NCI-H1092 treated with DMSO at 0.1 percent for 48 hours (cell line): Measurements from ENCODE around the gene HOXD4.

Experiments used
- DNase-seq: peaks from one replicate; lab custom pipeline; 2025; lab: John Stamatoyannopoulos, UW

Gene HOXD4

GRCh38 chr2:176151442-176152287 lies at the start of gene HOXD4:
Gene HOXD4, plus strand, starts transcription at chr2:176151550. Its CDS starts 84 bp downstream, at chr2:176151634.
- DNase-seq = no peak

DNA sequence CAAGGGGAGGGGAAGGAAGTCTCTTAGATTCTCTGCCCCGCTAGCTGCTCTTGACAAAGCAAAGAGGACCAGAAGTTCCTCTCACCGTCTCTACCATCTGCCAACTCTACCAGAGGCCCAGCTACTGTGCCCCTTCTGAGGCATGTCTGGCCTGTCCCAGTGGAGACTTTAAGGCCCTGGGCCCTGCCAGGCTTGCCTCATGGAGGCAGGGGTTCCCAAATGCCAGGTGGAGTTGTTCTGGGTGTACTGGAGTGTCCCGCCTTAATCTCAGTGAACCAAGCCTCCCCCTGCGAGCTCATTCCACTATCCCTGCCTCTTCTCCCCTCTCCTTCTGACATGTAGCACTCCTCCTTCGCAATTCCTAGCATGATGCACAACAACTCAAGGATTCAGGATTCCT lies 49.5 kb upstream of the HOXD4 start:
- DNase-seq = no peak

DNA sequence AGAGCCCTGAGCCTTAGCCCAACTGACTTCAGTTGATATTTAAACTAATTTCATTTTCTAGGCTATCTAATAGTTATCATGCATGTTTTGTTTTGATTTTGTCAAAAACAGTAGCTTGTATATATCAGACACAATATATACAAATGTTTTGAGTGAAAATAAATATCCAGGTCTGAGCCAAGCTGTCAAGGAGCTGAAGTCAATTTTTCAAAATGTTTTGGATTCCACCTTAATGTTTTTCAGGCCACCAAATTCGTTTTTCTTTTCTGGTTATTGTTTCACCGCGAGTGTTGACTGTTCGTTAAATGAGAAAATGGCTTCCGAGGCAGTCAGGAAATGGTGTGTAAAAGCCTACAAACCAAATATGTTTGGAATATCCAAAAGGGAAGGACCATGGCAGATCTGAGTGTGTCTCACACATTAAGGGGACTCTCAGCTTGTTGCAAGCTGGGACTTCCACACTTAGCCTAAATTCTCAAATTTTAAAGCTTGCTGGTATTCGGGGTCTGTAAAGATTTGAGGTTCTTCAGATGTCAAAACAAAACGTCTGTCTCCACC lies 49.0 kb upstream of the HOXD4 start:
- DNase-seq = no peak

GRCh38 chr2:176103194-176103593 lies 48.2 kb upstream of the HOXD4 start:
- no peak for DNase-seq

DNA sequence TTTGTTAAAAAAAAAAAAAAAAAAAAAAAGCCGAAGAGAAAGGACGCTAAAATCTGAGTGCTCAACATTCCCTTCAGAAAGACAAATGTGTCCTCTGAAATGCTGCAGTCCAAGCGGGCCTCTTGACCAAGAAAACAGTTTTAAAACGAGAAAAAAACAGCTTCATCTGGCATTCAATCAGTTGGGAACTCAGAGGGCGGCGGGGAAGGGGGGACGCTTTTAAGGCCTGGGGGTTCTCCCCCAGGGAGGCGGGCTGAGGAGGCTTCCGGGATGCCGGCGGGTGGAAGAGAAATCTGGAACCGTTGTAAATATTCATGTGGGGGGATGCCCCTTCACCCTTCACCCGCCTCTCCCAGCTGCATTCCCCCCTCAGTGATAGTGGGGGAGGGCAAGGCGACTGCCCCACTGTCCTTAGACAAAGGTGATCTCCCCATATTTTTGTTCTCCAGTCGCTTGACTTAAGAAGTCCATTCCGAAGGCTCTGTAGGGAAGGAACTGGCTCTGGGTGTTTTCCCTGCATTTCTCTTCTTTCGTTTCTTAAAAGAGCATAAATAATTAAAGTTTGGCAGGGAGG lies 47.5 kb upstream of the HOXD4 start:
- no peak for DNase-seq

DNA sequence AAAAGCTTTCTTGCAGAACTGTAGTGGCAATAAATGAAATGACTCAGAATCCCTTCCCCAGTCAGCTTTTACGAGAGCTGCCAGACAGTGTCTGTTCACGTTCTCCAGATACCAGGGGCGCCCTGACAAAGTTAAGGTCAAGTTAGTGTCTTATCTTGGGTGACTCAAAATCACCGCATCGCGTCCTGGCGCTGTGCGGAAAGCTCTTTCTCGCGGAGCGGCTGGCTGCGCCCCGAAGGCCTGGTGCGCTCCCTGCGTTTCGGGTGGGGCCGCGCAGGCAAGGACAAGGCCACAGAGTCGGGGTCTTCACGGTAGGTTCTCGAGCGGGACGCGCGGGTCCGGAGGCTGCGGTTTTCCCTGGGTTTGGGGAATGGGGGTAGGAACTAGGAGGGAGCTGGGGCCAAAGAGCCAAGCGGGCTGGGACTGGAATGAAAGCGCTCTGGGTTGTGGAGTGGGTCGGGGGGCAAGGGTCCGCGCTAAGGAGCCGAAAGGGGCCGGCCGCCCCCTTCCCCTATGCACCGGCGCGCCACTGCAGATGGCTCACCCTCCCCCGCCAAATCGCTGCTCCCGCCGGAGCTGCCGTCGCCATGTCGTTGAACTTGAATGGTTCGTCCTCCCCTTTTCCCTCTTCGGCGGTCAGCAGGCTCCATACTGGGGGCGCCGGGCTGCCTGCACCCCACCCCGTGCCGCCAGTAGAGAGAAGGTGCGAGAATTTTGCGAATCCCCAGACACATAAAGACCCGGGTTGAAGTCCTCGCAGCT lies 46.9 kb upstream of the HOXD4 start:
- DNase-seq = no peak

DNA sequence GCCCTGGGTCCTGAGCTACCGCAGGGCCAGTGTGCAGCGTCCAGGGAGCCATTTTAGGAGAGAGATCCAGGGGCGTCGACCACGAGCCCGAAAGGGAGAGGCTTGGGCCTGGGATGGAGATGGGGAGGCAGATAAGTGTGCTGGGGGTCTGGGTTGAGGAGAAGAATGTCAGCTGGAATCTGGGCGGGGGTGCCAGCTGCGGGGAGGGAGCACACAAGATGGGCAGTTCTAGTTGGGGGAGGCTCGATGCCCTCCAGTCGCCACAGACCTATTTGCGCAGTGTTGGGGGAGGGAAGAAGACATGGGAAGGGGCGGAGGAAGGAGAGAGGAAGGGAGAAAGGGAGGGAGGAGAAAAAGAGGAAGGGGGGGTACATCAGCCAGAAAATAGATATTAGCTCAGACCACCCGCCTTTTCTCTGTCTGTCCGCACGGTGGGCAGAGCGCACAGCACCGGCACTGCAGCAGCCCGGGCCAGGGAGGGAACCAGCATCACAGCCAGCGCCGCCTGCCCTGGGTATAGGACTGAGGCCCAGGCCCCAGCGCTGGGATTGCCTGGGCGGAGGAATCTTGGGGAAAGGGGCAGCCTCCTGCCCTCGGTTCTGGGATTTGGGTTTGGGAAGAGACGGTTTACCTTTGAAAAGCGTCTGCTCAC lies 46.1 kb upstream of the HOXD4 start:
- DNase-seq = no peak

DNA sequence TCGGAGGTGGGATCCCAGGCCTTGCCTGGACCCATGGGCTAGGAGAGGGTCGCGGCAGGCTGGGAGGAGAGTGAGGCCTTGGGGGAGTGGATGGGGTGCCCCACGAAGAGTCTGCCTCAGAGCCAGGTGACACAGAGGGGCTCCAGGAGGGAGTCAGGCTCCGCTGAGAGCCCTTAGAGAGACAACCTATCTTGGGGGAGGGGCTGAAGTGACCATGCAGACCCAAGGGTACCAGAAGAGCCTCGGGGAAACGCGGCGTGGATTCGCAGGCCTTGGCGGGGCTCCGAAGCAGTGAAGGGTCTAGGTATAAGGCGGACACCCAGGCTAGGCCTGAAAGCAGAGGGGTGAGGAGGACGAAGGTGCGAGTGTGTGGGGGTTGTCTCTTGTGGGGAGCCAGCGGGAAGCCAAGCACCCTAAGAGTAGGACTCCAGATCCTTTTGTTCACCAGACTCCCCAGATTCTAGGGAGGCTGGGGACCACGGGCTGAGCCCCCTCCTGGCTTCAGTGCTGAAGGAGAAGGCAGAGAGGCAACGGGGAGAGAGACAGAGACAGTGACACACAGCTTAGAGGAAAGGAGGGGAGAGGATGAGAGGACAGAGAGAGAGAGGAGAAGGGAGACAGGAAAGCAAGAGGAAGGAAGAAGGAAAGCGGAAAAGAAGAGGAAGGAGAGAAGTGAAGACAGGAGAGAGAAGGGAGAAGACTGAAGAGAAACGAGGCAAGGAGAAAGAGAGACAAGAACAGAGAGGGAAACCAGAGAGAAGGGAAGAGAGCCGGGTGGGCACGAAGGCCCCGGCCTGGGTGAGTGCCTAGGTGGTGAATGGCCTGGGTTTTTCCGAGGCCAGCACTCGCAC lies 45.4 kb upstream of the HOXD4 start:
- DNase-seq = no peak

GRCh38 chr2:176106581-176107539 lies 44.5 kb upstream of the HOXD4 start, which contains the start of gene HOXD11:
Gene HOXD11, plus strand, starts transcription at chr2:176107280. Its CDS starts 76 bp downstream, at chr2:176107356.
- DNase-seq = no peak

GRCh38 chr2:176107731-176108181 lies 43.6 kb upstream of the HOXD4 start:
- no peak for DNase-seq

- DNase-seq = no peak
Observed at GRCh38 chr2:176109192-176109901, 42.0 kb upstream of the HOXD4 start.

GRCh38 chr2:176109946-176110345 lies 41.4 kb upstream of the HOXD4 start:
- no peak for DNase-seq

DNA sequence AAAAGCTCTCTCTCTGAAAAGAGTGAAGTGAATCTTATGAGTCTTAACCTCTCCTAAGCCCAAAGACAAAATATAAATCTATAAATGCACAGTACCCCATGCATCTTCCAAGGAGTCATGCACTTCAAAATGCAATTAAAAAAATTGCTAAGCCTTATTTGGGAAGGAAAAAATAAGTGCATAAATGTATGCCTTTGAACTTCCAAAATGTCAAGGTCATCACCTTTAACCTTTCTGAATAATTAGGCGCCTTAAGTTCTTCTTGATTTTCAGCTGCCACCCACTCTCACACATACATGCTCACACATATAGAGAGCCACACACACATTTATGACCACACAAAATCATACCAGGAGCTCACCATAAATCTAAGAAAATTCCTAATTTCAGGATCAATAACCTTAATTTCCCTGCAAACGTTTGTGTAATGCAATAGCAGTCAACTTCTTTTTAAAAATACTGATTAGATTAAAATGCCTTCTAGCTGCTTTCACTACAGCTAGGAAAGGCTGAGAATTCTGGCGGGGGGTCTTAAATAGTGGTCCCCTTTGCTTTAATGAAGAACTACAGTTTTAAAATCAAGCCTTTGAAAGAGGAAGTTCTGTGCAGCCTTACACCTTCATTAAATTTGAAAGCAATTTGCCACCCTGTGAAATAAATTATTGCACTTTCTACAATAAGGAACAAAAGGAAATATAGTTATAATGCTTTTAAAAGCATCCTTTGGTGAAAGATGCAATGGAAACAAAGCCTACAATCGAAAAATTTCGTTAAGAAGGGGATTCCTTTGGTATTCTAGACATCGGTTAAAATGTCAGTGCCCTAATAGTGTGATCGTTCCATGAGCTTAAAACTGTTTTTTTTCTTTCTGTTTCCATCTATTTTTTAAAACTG lies 40.7 kb upstream of the HOXD4 start:
- DNase-seq = no peak

DNA sequence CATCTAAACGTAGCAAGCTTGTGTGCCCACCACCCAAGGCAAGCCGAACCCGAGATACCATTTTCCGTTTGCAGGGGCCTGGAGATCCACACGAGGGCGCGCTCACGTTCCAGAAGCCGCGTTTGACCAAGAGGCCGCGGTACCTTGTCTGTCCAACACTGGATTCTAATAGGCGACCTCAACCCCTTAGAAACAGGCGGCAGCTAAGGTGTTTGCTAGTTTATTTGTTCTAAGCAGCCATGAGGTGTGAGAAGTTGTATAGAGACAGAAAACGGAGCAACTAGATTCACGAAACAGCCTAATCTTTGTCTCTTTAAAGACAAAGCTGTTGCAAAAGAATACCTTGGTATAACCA lies 40.1 kb upstream of the HOXD4 start:
- DNase-seq = no peak

DNA sequence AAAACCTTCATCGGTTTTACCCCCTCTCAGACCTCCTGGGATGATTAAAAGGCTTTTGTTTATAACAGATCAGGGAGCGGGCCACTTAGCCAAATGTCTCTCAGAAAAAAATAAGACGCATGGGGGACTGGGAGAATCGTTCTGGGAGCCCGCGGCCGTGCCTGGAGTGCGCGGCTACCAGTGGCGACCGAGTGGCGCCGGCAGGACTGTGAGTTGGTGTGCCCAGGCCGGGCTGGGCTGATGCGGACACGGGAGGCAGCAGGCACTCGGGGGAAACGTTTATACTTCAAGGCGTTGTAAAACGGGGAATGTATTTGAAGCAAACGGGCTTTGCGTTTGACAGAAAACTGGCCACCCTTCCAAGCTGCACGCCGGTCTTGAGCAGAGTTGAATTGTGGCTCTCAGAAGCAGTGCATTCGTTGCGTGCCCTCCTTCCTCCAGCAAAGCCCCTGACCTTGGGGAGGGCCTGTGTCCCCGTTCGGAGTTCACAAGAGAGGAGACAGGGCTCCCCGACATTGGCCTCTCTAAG lies 39.4 kb upstream of the HOXD4 start:
- DNase-seq = no peak

DNA sequence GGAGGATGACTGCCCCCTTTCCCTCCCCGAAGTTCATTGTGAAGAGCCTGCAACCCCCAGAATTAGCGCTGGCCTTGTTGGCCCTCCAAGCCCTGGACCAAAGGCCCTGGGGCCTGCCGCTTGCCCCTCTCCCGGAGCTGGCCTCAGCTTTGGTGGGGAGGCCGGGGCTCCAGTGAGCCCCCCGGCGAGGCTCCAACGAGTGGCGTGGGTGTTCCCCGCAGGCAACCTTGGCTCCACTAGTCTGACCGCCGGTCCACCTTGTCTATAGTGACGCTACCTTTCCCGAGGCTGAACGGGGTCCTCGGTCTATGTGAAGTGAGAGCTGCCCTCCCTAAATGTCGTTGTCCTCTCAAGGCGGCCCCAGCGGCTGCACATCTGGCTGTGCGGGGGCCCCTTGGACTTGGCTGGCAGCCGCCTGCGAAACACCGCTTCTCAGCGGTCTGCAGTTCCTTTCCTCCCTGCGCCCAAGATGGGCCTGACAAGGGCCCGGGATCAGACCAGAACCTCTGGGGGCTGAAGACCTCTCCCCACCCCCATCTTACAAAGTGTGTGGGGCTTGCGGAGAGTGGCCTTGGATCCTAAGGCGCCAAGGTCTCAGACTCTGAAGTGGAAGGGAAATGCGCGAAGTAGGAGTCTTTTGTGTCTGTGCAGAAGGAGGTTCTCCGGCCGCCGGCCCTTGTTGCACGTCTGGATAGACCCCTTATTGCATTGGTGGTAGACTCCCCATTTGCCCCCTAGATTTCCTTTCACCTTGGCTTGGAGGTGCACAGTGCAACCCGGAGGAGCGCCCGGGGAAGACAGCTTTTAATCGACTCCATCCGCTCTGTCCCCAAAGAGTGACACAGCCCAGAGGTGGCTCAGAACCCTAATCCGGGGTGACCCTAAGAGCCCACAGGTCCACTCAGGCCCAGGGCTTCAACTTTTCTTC lies 38.7 kb upstream of the HOXD4 start:
- DNase-seq = no peak
